ENCODE results near the gene CCDC186. TPM values are rescaled to one million over a fixed set of nuclear protein-coding genes. Genes with fewer than 3 reads are reported as not detected.

Gene CCDC186
- polyA plus RNA-seq, 2 of the 4 experiments (the other 2 are of a cell fraction), result 7.4 to 13.4 TPM

DNA sequence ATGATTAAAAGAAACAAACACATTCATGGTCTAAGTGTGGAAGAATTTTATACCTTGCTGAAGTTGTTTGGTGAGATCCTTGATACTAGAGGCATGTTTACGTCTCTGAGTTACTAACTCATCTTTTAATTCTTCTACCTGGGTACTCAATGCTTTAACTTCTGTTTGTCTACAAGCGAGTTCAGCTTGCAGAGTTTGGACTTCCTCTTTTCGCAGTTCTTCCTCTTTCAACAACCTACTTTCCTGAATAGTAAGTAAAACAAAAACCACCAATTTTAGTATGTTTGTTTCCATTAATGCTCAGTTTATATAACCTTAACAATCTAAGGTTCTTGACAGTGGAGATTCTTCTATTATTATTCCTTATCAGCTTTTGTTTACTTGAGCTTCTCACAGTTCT lies 42.9 kb downstream of the CCDC186 start:
- no peak for FAIRE-seq

DNA sequence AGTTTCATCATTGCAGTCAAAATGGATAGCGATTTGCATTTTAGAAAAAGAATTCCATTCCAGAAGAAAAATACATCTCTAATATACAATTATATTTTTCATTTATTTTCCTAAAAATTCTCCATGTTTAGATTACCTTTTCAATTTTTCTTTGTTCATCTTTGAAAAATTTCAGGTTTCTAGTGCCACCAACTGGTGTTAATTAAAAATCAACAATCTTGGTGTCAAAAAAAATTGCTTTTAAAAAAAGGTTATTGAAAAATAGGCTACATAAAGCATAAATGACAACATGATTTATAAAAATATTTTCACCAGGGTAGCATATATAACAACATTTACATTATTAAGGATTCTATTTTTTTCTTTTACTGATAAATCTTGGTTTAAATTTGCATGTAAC lies 53.0 kb downstream of the CCDC186 start:
- ChIA-PET CTCF (interaction anchor here (1.3 kb wide), 1 partner anchor 322 kb away, joined by 5 read pairs; no protein-coding TSS in a partner anchor), POLR2A (no interaction called here)
- H3K27ac ChIP-seq, result no peak overlapping the region
- ATAC-seq, result no peak
- H3K4me3 ChIP-seq, result no peak overlapping the region
- 97% methylated on average over 1 of the region's 1 CpG for WGBS (ENCODE audit: missing lambda C conversion rate)
- TF ChIP-seq NFE2L2 (conservative IDR thresholded peaks at IDR 0.05; ENCODE audit: low read length) (no peak), MYC (IDR thresholded peaks at IDR 0.05; ENCODE audit: borderline replicate concordance, low read length) (no peak), FOXS1 (CRISPR knock-in tag; IDR thresholded peaks at IDR 0.05) (no peak), RAD21 (conservative IDR thresholded peaks at IDR 0.05 in 1 of 2, IDR thresholded peaks at IDR 0.05 in 1 of 2) (peak in 1 of 2 experiments; percentile 11; a peak in 1 of 5 replicates)
- H3K4me2 ChIP-seq, result no peak overlapping the region
- FAIRE-seq, result no peak
- H3K4me1 ChIP-seq, result no peaks in the 10 kb centered on the region
- no peaks in the 10 kb centered on the region for H3K9me3 ChIP-seq
- no peak for DNase-seq (ENCODE audit: low read depth in 1 of 2, low spot score in 1 of 2)

More for the DNA sequence above, 42.9 kb downstream of the CCDC186 start:
- ATAC-seq (no peak), DNase-seq (ENCODE audit: low read depth in 1 of 2, low spot score in 1 of 2) (no peak)
- Histone ChIP-seq H3K9me3 (no peaks in the 10 kb centered on the region), H3K27ac (no peak overlapping the region), H3K4me2 (no peak overlapping the region), H3K4me3 (no peak overlapping the region), H3K4me1 (no peaks in the 10 kb centered on the region)
- TF ChIP-seq ZFP36 (IDR thresholded peaks at IDR 0.05; ENCODE audit: borderline replicate concordance, partially characterized antibody), result no peak
- no peak for TF ChIP-seq FOSB (CRISPR knock-in tag; IDR thresholded peaks at IDR 0.05)
- TF ChIP-seq JUN (IDR thresholded peaks at IDR 0.05), result no peak
- no peak for TF ChIP-seq RARB (CRISPR knock-in tag; IDR thresholded peaks at IDR 0.05)
- CTCF ChIA-PET, result no interaction called here
- 93% methylated on average over 3 of the region's 3 CpGs for WGBS (ENCODE audit: missing lambda C conversion rate)
- POLR2A ChIA-PET, result no interaction called here

DNA sequence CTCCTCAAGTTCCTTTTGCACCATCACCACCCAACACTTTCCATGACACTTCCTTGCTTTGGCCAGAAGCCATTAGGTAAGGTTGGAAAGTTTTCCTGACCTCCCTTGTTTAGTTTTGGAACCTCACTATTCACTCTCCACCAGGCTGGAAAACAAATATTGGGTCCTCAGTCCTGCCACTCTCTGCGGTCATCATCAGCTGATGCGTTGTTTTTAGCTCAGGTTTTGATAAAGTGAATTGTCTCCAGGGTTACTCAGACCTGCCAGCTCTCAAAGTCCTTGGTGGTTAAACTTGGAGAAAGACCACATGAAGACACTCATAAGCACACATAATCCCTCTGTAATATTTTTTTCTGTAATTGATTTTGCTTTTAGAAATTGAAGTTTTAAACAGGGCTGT lies 55.5 kb downstream of the CCDC186 start:
- no peak overlapping the region for H3K27ac ChIP-seq
- H3K4me1 ChIP-seq, result no peaks in the 10 kb centered on the region
- CTCF ChIA-PET, result no interaction called here
- H3K9me3 ChIP-seq, result no peaks in the 10 kb centered on the region
- no peak overlapping the region for H3K4me3 ChIP-seq
- POLR2A ChIA-PET, result no interaction called here
- no peak overlapping the region for H3K4me2 ChIP-seq
- no peak for ATAC-seq
- no peak for DNase-seq (ENCODE audit: low read depth in 1 of 2, low spot score in 1 of 2)
- TF ChIP-seq RCOR1 (IDR thresholded peaks at IDR 0.05; ENCODE audit: low read depth, low read length) (no peak), CHD2 (IDR thresholded peaks at IDR 0.05; ENCODE audit: low read length, partially characterized antibody) (no peak), NPAS2 (CRISPR knock-in tag; IDR thresholded peaks at IDR 0.05; ENCODE audit: borderline replicate concordance) (no peak), JUNB (IDR thresholded peaks at IDR 0.05) (no peak), ZSCAN20 (CRISPR knock-in tag; IDR thresholded peaks at IDR 0.05) (no peak), FOXS1 (CRISPR knock-in tag; IDR thresholded peaks at IDR 0.05) (no peak), CBX8 (IDR thresholded peaks at IDR 0.05) (no peak), SREBF2 (IDR thresholded peaks at IDR 0.05) (no peak), FOSB (CRISPR knock-in tag; IDR thresholded peaks at IDR 0.05) (no peak)
- TF ChIP-seq, protein P1, sequence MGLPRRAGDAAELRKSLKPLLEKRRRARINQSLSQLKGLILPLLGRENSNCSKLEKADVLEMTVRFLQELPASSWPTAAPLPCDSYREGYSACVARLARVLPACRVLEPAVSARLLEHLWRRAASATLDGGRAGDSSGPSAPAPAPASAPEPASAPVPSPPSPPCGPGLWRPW (IDR thresholded peaks at IDR 0.05), result no peak
- TF ChIP-seq, protein P2, sequence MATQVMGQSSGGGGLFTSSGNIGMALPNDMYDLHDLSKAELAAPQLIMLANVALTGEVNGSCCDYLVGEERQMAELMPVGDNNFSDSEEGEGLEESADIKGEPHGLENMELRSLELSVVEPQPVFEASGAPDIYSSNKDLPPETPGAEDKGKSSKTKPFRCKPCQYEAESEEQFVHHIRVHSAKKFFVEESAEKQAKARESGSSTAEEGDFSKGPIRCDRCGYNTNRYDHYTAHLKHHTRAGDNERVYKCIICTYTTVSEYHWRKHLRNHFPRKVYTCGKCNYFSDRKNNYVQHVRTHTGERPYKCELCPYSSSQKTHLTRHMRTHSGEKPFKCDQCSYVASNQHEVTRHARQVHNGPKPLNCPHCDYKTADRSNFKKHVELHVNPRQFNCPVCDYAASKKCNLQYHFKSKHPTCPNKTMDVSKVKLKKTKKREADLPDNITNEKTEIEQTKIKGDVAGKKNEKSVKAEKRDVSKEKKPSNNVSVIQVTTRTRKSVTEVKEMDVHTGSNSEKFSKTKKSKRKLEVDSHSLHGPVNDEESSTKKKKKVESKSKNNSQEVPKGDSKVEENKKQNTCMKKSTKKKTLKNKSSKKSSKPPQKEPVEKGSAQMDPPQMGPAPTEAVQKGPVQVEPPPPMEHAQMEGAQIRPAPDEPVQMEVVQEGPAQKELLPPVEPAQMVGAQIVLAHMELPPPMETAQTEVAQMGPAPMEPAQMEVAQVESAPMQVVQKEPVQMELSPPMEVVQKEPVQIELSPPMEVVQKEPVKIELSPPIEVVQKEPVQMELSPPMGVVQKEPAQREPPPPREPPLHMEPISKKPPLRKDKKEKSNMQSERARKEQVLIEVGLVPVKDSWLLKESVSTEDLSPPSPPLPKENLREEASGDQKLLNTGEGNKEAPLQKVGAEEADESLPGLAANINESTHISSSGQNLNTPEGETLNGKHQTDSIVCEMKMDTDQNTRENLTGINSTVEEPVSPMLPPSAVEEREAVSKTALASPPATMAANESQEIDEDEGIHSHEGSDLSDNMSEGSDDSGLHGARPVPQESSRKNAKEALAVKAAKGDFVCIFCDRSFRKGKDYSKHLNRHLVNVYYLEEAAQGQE (IDR thresholded peaks at IDR 0.05), result no peak
- TF ChIP-seq, protein P3, sequence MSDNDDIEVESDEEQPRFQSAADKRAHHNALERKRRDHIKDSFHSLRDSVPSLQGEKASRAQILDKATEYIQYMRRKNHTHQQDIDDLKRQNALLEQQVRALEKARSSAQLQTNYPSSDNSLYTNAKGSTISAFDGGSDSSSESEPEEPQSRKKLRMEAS (IDR thresholded peaks at IDR 0.05), result no peak
- FAIRE-seq, result no peak
- WGBS (ENCODE audit: missing lambda C conversion rate), result 92% methylated on average over 2 of the region's 2 CpGs
